NCI-H1436 treated with DMSO at 0.1 percent for 48 hours (cell line): ENCODE data around the gene MYO5C.

Experiments used
- DNase-seq: peaks from one replicate; lab custom pipeline; 2025; lab: John Stamatoyannopoulos, UW

MYO5C gene

GRCh38 chr15:52206446-52206845, 89.2 kb downstream of the MYO5C start:
- DNase-seq = no peak

GRCh38 chr15:52204657-52205056, 90.9 kb downstream of the MYO5C start:
- no peak for DNase-seq

GRCh38 chr15:52200831-52201365, 94.7 kb downstream of the MYO5C start:
- DNase-seq = no peak

- no peak for DNase-seq
These were observed 96.3 kb downstream of the MYO5C start for GRCh38 chr15:52199271-52199670.

GRCh38 chr15:52196891-52197290, 98.7 kb downstream of the MYO5C start:
- DNase-seq = no peak

- no peak for DNase-seq
These were observed 101.8 kb downstream of the MYO5C start for GRCh38 chr15:52193791-52194190.

- DNase-seq = no peak
These were observed 102.3 kb downstream of the MYO5C start for GRCh38 chr15:52193321-52193720.

GRCh38 chr15:52191207-52191606, 104.4 kb downstream of the MYO5C start, which contains the start of gene GNB5:
Gene GNB5 (minus strand): TSS chr15:52191392. CDS start chr15:52184676, 6,716 bp downstream.
- no peak for DNase-seq

- no peak for DNase-seq
These were observed 108.7 kb downstream of the MYO5C start for GRCh38 chr15:52186651-52187486.

GRCh38 chr15:52185151-52185561, 110.4 kb downstream of the MYO5C start:
- DNase-seq = no peak

GRCh38 chr15:52184721-52185120, 110.9 kb downstream of the MYO5C start:
- DNase-seq = no peak

GRCh38 chr15:52183562-52184173, 111.9 kb downstream of the MYO5C start:
- no peak for DNase-seq

- no peak for DNase-seq
These were observed 113.4 kb downstream of the MYO5C start for GRCh38 chr15:52181938-52182780.

GRCh38 chr15:52180851-52181450, 114.7 kb downstream of the MYO5C start:
- no peak for DNase-seq

GRCh38 chr15:52180196-52180835, 115.3 kb downstream of the MYO5C start:
- DNase-seq = no peak

GRCh38 chr15:52179278-52180195, 116.1 kb downstream of the MYO5C start:
- peak; percentile 42 for DNase-seq

GRCh38 chr15:52178765-52179164, 116.8 kb downstream of the MYO5C start:
- no peak for DNase-seq

GRCh38 chr15:52172869-52173268, 122.7 kb downstream of the MYO5C start:
- no peak for DNase-seq

GRCh38 chr15:52171807-52172206, 123.8 kb downstream of the MYO5C start:
- no peak for DNase-seq

GRCh38 chr15:52171386-52171785, 124.2 kb downstream of the MYO5C start:
- no peak for DNase-seq
